Osteoblast (primary cell): ENCODE data around the gene MBD3L2. TPM values are rescaled to one million over a fixed set of nuclear protein-coding genes. Genes with fewer than 3 reads are reported as not detected.

ENCODE experiments used
- DNase-seq: peaks from one replicate; pipeline ENCODE4 v3.0.0; 2011; ENCODE audit warnings: low spot score, mixed read lengths; ENCODE audit not compliant: insufficient read length; ENCODE audit errors: missing footprints
- H2AFZ ChIP-seq: 2 replicates; pipeline ENCODE4 v1.6.0; 2011; ENCODE audit warnings: mild to moderate bottlenecking, low read length
- H3K27ac ChIP-seq: 2 replicates; pipeline ENCODE4 v1.5.1; 2011; ENCODE audit warnings: mild to moderate bottlenecking, low read depth, low read length, moderate library complexity
- H3K27me3 ChIP-seq: 2 replicates; pipeline ENCODE4 v1.6.0; 2012; ENCODE audit warnings: mild to moderate bottlenecking, control low read depth, inconsistent platforms, low read length, moderate library complexity; ENCODE audit not compliant: insufficient read depth
- H3K36me3 ChIP-seq: 2 replicates; pipeline ENCODE4 v1.5.1; 2011; ENCODE audit warnings: mild to moderate bottlenecking, low read length, control low read depth, moderate library complexity; ENCODE audit not compliant: insufficient read depth
- H3K4me1 ChIP-seq: 2 replicates; pipeline ENCODE4 v1.5.1; 2011; ENCODE audit warnings: mild to moderate bottlenecking, low read length, control low read depth, moderate library complexity; ENCODE audit not compliant: insufficient read depth
- H3K4me2 ChIP-seq: 2 replicates; pipeline ENCODE4 v1.6.0; 2011; ENCODE audit warnings: mild to moderate bottlenecking, low read length; ENCODE audit not compliant: insufficient read depth
- H3K4me3 ChIP-seq: fragments of 200-600 bp; sonication (generic); 3 replicates; pipeline ENCODE4 v1.5.1; 2012; ENCODE audit warnings: mild to moderate bottlenecking, low read length, inconsistent platforms; ENCODE audit not compliant: insufficient read depth
- H3K79me2 ChIP-seq: 2 replicates; pipeline ENCODE4 v1.6.0; 2012; ENCODE audit warnings: mild to moderate bottlenecking, low read length, control low read depth, inconsistent platforms; ENCODE audit not compliant: insufficient read depth
- H3K9me3 ChIP-seq: 2 replicates; pipeline ENCODE4 v1.5.1; 2011; ENCODE audit warnings: low read depth, low read length, control low read depth
- H4K20me1 ChIP-seq: 2 replicates; pipeline ENCODE4 v1.6.0; 2012; ENCODE audit warnings: mild to moderate bottlenecking, low read length, control low read depth; ENCODE audit not compliant: insufficient read depth
- total RNA-seq: library from RNA; depleted of rRNA; stranded (reverse); fragments of >200 nt; gene quantifications from 2 replicates; pipeline ENCODE4 v1.2.3, GENCODE V29; 2012
- TF ChIP-seq, protein P1 (sequence below): IDR thresholded peaks from 2 replicates; pipeline ENCODE4 v1.5.1; 2011; ENCODE audit warnings: mild to moderate bottlenecking, low read depth, low read length, moderate library complexity; ENCODE audit errors: extremely low read depth

The MBD3L2 gene
- total RNA-seq, 1 donor: not detected

DNA sequence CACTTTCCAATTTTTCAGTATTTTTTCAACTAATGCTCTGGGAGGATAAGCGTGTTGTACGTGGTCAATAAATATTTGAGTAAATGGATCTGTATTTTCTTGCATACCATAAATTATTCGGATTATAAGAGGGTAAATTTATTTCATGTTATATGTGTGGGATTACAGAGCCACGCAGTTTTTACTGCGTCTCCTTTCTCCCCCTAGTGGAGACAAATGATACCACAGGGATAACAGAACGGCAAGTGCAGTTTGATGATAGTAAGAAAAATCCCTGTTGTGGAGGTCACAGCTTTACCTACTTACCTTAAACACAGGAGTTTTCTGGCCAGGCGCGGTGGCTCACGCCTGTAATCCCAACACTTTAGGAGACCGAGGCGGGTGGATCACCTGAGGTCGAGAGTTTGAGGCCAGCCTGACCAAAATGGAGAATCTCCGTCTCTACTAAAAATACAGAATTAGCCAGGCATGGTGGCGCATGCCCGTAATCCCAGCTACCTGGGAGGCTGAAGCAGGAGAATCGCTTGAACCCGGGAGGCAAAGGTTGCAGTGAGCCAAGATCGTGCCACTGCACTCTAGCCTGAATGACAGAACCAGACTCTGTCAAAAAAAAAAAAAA, 44.7 kb upstream of the MBD3L2 start:
- H3K4me3 ChIP-seq: no peak overlapping the region
- H3K27ac ChIP-seq: no peak overlapping the region
- H2AFZ ChIP-seq: no peak overlapping the region
- no peaks in the 10 kb centered on the region for H3K9me3 ChIP-seq
- no peak overlapping the region for H3K4me2 ChIP-seq
- H3K4me1 ChIP-seq: no peaks in the 10 kb centered on the region
- no peak for DNase-seq
- H3K36me3 ChIP-seq: no peaks in the 10 kb centered on the region
- H3K79me2 ChIP-seq: no peaks in the 10 kb centered on the region
- no peaks in the 10 kb centered on the region for H4K20me1 ChIP-seq
- H3K27me3 ChIP-seq: no peaks in the 10 kb centered on the region
- TF ChIP-seq, protein P1, sequence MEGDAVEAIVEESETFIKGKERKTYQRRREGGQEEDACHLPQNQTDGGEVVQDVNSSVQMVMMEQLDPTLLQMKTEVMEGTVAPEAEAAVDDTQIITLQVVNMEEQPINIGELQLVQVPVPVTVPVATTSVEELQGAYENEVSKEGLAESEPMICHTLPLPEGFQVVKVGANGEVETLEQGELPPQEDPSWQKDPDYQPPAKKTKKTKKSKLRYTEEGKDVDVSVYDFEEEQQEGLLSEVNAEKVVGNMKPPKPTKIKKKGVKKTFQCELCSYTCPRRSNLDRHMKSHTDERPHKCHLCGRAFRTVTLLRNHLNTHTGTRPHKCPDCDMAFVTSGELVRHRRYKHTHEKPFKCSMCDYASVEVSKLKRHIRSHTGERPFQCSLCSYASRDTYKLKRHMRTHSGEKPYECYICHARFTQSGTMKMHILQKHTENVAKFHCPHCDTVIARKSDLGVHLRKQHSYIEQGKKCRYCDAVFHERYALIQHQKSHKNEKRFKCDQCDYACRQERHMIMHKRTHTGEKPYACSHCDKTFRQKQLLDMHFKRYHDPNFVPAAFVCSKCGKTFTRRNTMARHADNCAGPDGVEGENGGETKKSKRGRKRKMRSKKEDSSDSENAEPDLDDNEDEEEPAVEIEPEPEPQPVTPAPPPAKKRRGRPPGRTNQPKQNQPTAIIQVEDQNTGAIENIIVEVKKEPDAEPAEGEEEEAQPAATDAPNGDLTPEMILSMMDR: peak; percentile 78

DNA sequence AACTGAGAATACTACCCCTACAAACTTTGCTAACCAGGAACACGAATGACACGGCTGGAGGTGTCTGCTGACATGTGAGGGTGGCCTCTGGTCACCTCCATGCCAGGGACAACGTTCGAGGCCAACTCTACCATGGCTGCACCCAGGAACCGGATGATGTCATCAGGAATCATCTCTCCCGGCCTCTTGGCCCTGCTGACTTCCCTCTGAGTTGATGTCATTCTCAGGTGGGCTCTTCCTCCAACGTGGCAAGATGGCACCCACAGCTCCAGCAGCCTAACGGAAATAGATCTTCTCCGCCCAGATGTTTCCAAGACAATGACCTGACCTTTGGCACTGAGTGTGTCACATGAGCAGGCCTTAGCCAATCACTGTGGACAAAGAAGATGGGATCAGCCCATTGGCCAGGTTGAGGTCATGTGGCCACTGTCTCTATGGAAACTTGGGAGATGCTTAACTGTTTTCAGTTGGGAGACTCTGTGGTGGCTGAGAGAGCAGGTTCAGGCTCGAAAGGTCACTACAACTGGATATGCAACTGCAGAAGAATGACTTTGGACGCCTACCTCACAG, 42.9 kb upstream of the MBD3L2 start:
- TF ChIP-seq, protein P1: no peak
- Histone ChIP-seq H4K20me1 (no peaks in the 10 kb centered on the region), H3K79me2 (no peaks in the 10 kb centered on the region), H3K27ac (no peak overlapping the region), H3K27me3 (no peaks in the 10 kb centered on the region), H3K4me3 (no peak overlapping the region), H3K4me2 (no peak overlapping the region), H2AFZ (no peak overlapping the region), H3K36me3 (no peaks in the 10 kb centered on the region), H3K4me1 (no peaks in the 10 kb centered on the region), H3K9me3 (no peaks in the 10 kb centered on the region)
- DNase-seq: no peak

DNA sequence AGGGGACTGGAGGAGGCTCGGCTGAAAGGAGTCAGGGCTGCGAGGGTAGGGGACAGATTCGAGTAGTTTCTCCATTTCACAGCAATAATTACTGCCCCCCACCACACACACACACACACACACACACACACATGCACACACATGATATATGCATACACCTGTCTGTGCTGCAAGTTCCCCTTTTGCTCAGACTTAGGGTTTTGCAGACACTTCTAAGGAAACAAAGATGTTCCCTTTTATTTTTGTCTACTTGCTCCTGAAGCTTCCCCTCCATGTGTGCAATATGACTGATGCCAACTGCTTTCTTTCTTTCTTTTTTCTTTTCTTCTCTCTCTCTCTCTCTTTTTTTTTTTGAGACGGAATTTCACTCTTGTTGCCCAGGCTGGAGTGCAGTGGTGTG, 41.3 kb upstream of the MBD3L2 start:
- Histone ChIP-seq H3K9me3 (no peaks in the 10 kb centered on the region), H3K4me2 (no peak overlapping the region), H3K79me2 (no peaks in the 10 kb centered on the region), H3K4me3 (no peak overlapping the region), H4K20me1 (no peaks in the 10 kb centered on the region), H3K36me3 (no peaks in the 10 kb centered on the region), H3K27ac (no peak overlapping the region), H3K4me1 (no peaks in the 10 kb centered on the region), H2AFZ (no peak overlapping the region), H3K27me3 (no peaks in the 10 kb centered on the region)
- TF ChIP-seq, protein P1: no peak
- no peak for DNase-seq

DNA sequence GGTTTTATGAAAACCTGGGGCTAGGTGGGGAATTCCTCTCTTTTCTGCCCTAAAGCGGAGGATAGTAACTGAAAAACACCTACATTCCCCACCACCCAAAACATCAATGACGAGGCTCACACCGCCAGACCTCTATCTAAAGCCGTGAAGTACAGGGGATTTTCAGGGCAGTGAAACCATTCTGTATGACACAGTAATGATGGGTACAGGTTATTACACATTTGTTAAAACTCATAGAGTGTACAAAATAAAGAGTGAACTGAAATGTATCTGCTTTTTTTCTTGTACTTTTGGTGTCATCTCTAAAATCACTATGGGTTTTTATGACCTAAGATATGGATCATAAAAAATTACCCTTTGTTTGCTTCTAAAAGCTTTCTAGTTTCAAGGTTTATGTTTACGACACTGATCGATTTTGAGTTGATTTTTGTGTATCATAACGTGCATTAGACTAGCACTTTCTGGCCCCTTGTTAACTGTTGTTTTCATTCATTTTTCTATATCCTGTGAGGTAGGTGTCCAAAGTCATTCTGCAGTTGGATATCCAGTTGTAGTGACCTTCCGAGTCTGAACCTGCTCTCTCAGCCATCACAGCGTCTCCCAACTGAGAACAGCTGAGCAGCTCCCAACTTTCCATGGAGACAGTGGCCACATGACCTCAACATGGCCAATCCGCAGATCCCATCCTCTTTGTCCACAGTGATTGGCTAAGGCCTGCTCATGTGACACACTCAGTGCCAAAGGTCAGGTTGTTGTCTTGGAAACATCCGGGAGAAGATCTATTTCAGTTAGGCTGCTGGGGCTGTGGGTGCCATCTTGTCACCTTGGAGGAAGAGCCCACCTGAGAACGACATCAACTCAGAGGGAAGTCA, 38.2 kb upstream of the MBD3L2 start:
- DNase-seq: no peak
- H3K79me2 ChIP-seq: no peaks in the 10 kb centered on the region

More for the DNA sequence above, 38.2 kb upstream of the MBD3L2 start:
- H2AFZ ChIP-seq: no peak overlapping the region
- H3K4me3 ChIP-seq: no peak overlapping the region
- no peak overlapping the region for H3K27ac ChIP-seq
- TF ChIP-seq, protein P1: no peak
- H3K36me3 ChIP-seq: no peaks in the 10 kb centered on the region
- no peaks in the 10 kb centered on the region for H3K4me1 ChIP-seq
- no peaks in the 10 kb centered on the region for H3K27me3 ChIP-seq
- no peaks in the 10 kb centered on the region for H3K9me3 ChIP-seq
- H4K20me1 ChIP-seq: no peaks in the 10 kb centered on the region
- H3K4me2 ChIP-seq: no peak overlapping the region
